HG03103 (cell line): Measurements from ENCODE around the gene GPR52.

Experiments used
- ATAC-seq: cut with Tn5 transposase; IDR thresholded peaks from one replicate; pipeline ENCODE4 v1.9.1; 2021; ENCODE audit warnings: low read depth; ENCODE audit not compliant: unreplicated experiment

GPR52 gene

GRCh38 chr1:174465855-174466254 is 18.1 kb downstream of the GPR52 start:
- no peak for ATAC-seq

GRCh38 chr1:174466607-174467006 is 18.8 kb downstream of the GPR52 start:
- no peak for ATAC-seq

- no peak for ATAC-seq
Measured at GRCh38 chr1:174469052-174469451, 21.3 kb downstream of the GPR52 start.

- ATAC-seq: no peak
Measured at GRCh38 chr1:174469687-174470086, 21.9 kb downstream of the GPR52 start.

- no peak for ATAC-seq
Measured at GRCh38 chr1:174479281-174479680, 31.5 kb downstream of the GPR52 start.

- no peak for ATAC-seq
Measured at GRCh38 chr1:174480324-174480723, 32.6 kb downstream of the GPR52 start.

- no peak for ATAC-seq
Measured at GRCh38 chr1:174491606-174492005, 43.8 kb downstream of the GPR52 start.

- ATAC-seq: no peak
Measured at GRCh38 chr1:174497478-174497877, 49.7 kb downstream of the GPR52 start.
